HepG2 (cell line): ENCODE data around the gene APRT. TPM values are rescaled to one million over a fixed set of nuclear protein-coding genes. Genes with fewer than 3 reads are reported as not detected.

ENCODE experiments used
- ARID5B ChIP-seq: IDR thresholded peaks from 2 replicates; pipeline ENCODE4 v1.4.0; 2020; ENCODE audit warnings: mild to moderate bottlenecking, missing genetic modification reagents
- ATF7-NPFF ChIP-seq: sonication (generic); formaldehyde crosslinking; IDR thresholded peaks from 2 replicates; pipeline ENCODE4 v1.8.1; 2023; ENCODE audit warnings: mild to moderate bottlenecking, low read depth, missing genetic modification reagents, moderate library complexity
- CBX1 ChIP-seq: IDR thresholded peaks from one replicate; pipeline ENCODE4 v1.6.1; 2016; ENCODE audit warnings: antibody characterized with exemption, low read depth
- ELF4 ChIP-seq: sonication (generic); formaldehyde crosslinking; IDR thresholded peaks from 2 replicates; pipeline ENCODE4 v1.5.0; 2020; ENCODE audit warnings: missing genetic modification reagents, mild to moderate bottlenecking, moderate library complexity, borderline replicate concordance
- FIP1L1 ChIP-seq: fragments of 200-400 bp; formaldehyde crosslinking; IDR thresholded peaks from 2 replicates; pipeline ENCODE4 v1.6.1; 2018; ENCODE audit warnings: low read depth, mild to moderate bottlenecking, low read length, moderate library complexity, borderline replicate concordance; ENCODE audit not compliant: insufficient read depth
- HNF4A ChIP-seq: sonication (generic); formaldehyde crosslinking; IDR thresholded peaks from 2 replicates; pipeline ENCODE4 v1.4.0; 2020; ENCODE audit warnings: missing genetic modification reagents
- HNRNPL ChIP-seq: fragments of 200-400 bp; formaldehyde crosslinking; IDR thresholded peaks from 2 replicates; pipeline ENCODE4 v1.6.1; 2017; ENCODE audit warnings: mild to moderate bottlenecking, low read depth, low read length
- IKZF5 ChIP-seq: IDR thresholded peaks from 2 replicates; pipeline ENCODE4 v1.6.1; 2018; ENCODE audit warnings: missing genetic modification reagents, mild to moderate bottlenecking, missing compliant biosample characterization
- KMT2A ChIP-seq: sonication (generic); formaldehyde crosslinking; IDR thresholded peaks from 2 replicates; pipeline ENCODE4 v1.4.0; 2020; ENCODE audit warnings: missing genetic modification reagents
- MTF2 ChIP-seq: sonication (generic); formaldehyde crosslinking; IDR thresholded peaks from 2 replicates; pipeline ENCODE4 v1.5.0; 2020; ENCODE audit warnings: missing genetic modification reagents, borderline replicate concordance
- MYC ChIP-seq: sonication (generic); formaldehyde crosslinking; IDR thresholded peaks from 2 replicates; pipeline ENCODE4 v1.9.0; 2021; ENCODE audit warnings: missing genetic modification reagents, borderline replicate concordance
- NFATC3 ChIP-seq: sonication (generic); formaldehyde crosslinking; IDR thresholded peaks from 2 replicates; pipeline ENCODE4 v1.5.1; 2020; ENCODE audit warnings: mild to moderate bottlenecking, missing genetic modification reagents
- NFE2 ChIP-seq: sonication (generic); formaldehyde crosslinking; IDR thresholded peaks from 2 replicates; pipeline ENCODE4 v1.4.0; 2020; ENCODE audit warnings: missing genetic modification reagents
- PBX2 ChIP-seq: IDR thresholded peaks from 2 replicates; pipeline ENCODE4 v1.6.1; 2016; ENCODE audit warnings: control low read depth
- TCF7L2 ChIP-seq: IDR thresholded peaks from 2 replicates; pipeline ENCODE4 v1.6.1; 2011; ENCODE audit warnings: mild to moderate bottlenecking, low read depth, low read length, moderate library complexity
- ZBTB3 ChIP-seq: sonication (generic); formaldehyde crosslinking; IDR thresholded peaks from 2 replicates; pipeline ENCODE4 v1.4.0; 2020; ENCODE audit warnings: low read depth, mild to moderate bottlenecking, moderate library complexity, missing genetic modification reagents, borderline replicate concordance
- ZMYM3 ChIP-seq: sonication (generic); formaldehyde crosslinking; IDR thresholded peaks from 2 replicates; pipeline ENCODE4 v1.5.1; 2020; ENCODE audit warnings: mild to moderate bottlenecking, missing genetic modification reagents
- ZNF33A ChIP-seq: sonication (generic); formaldehyde crosslinking; IDR thresholded peaks from 2 replicates; pipeline ENCODE4 v1.5.1; 2020; ENCODE audit warnings: missing genetic modification reagents, mild to moderate bottlenecking, moderate library complexity, borderline replicate concordance
- ZNF569 ChIP-seq: sonication (generic); formaldehyde crosslinking; IDR thresholded peaks from 2 replicates; pipeline ENCODE4 v1.5.0; 2020; ENCODE audit warnings: mild to moderate bottlenecking, missing genetic modification reagents, moderate library complexity, borderline replicate concordance
- ZNF570 ChIP-seq: sonication (generic); formaldehyde crosslinking; IDR thresholded peaks from 2 replicates; pipeline ENCODE4 v1.4.0; 2020; ENCODE audit warnings: mild to moderate bottlenecking, missing genetic modification reagents, borderline replicate concordance
- ZNF800 ChIP-seq: sonication (generic); formaldehyde crosslinking; IDR thresholded peaks from 2 replicates; pipeline ENCODE4 v1.4.0; 2020; ENCODE audit warnings: missing genetic modification reagents
- polyA plus RNA-seq, 8 experiments: library from polyadenylated mRNA; depleted of rRNA in 3 of 8; stranded (reverse) in 7 of 8; unstranded in 1 of 8; fragments of >200 nt; fragmentation: Illumina TruSeq in 4 of 8; extraction: Trizol in 4 of 8; gene quantifications; 2 replicates each; pipeline versions ENCODE4 v1.2.1 to v1.2.3, GENCODE V29; 2011 to 2016; ENCODE audit warnings: low read depth in 4 of 8, missing spikeins in 1 of 8, mixed read lengths in 1 of 8; ENCODE audit not compliant: insufficient read depth in 1 of 8
- total RNA-seq, 5 experiments: library from RNA; depleted of rRNA; stranded (reverse); fragments of >200 nt; fragmentation: Illumina TruSeq; extraction: Trizol; gene quantifications; 2 replicates each; pipeline ENCODE4 v1.2.3, GENCODE V29; 2016; ENCODE audit warnings: low read depth in 1 of 5

The APRT gene
- total and polyA plus RNA-seq, 2 of the 13 experiments (the other 11 are each of a cell fraction or from before 2014, with no cell fraction given): 155 to 242 TPM

GRCh38 chr16:88856828-88857727, 45.4 kb upstream of the APRT start, which contains the start of the genes GALNS and TRAPPC2L (continued):
- TF ChIP-seq ZNF569 (CRISPR knock-in tag): no peak
- TF ChIP-seq HNRNPL: no peak
- 0 out of 2 replicates have a peak, but pooled peaks have one; percentile 54 for TF ChIP-seq ZNF800 (CRISPR knock-in tag)
- TF ChIP-seq ELF4: no peak
- TF ChIP-seq FIP1L1: no peak
- TF ChIP-seq HNF4A (CRISPR knock-in tag): no peak; the same call in 1 of the 2 replicates
- TF ChIP-seq NFE2: no peak
- no peak for TF ChIP-seq ZNF33A (CRISPR knock-in tag)
- TF ChIP-seq ZNF570: 0 out of 2 replicates have a peak, but pooled peaks have one; percentile 38
- peak; percentile 68 for TF ChIP-seq CBX1
- TF ChIP-seq KMT2A (CRISPR knock-in tag): peak; percentile 83; the same call in 1 of the 2 replicates
- TF ChIP-seq MYC (CRISPR knock-in tag): peak; percentile 85
- TF ChIP-seq PBX2: no peak
- no peak for TF ChIP-seq ZMYM3 (CRISPR knock-in tag)
- no peak for TF ChIP-seq TCF7L2
- no peak for TF ChIP-seq NFATC3 (CRISPR knock-in tag)
- no peak; the same call in none of the 2 replicates for TF ChIP-seq ATF7-NPFF (CRISPR knock-in tag)
- peak; percentile 53 for TF ChIP-seq IKZF5 (CRISPR knock-in tag)
- TF ChIP-seq ZBTB3 (CRISPR knock-in tag): no peak; the same call in 1 of the 2 replicates
- TF ChIP-seq ARID5B: 0 out of 2 replicates have a peak, but pooled peaks have one; percentile 35
- peak; percentile 47; the same call in 1 of the 2 replicates for TF ChIP-seq MTF2 (CRISPR knock-in tag)
